ENCODE results near the gene ST14.
A peak's percentile ranks its signal among the peaks of the same experiment; 100 is the strongest.

The ST14 gene

DNA sequence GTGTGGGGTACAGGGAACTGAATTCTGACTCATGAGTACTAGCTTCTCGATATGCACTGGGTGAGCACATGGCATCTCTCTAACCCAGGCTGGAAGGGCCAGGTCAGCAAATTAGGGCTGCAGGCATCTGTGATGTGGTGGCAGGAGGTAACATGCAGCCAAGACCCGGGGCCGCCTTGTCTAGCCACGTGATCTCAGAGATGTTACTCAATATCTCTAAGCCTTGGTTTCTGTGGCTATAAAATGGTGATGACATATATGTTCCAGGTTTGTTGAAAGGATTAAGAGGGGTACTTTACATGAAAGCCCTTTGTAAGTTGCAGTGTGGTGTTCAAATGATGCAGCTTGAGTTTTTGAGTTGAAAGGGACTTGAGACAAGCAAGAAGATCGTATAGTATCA is 3.2 kb downstream of the ST14 start:
- no peak overlapping the region for H3K4me3 ChIP-seq (ENCODE audit: low read depth, low read length)
- DNase-seq (ENCODE audit: low read depth), result peak; percentile 51
- no peak for TF ChIP-seq CTCF (conservative IDR thresholded peaks at IDR 0.05; ENCODE audit: low read depth, low read length)

GRCh38 chr11:130163346-130164220 is 4.0 kb downstream of the ST14 start:
- peak; percentile 31 for TF ChIP-seq CTCF (conservative IDR thresholded peaks at IDR 0.05; ENCODE audit: low read depth, low read length)
- no peak for DNase-seq (ENCODE audit: low read depth)
- no peak overlapping the region for H3K4me3 ChIP-seq (ENCODE audit: low read depth, low read length)

GRCh38 chr11:130164221-130164570 is 4.6 kb downstream of the ST14 start:
- no peak for DNase-seq (ENCODE audit: low read depth)
- H3K4me3 ChIP-seq (ENCODE audit: low read depth, low read length), result no peak overlapping the region
- TF ChIP-seq CTCF (conservative IDR thresholded peaks at IDR 0.05; ENCODE audit: low read depth, low read length), result no peak

- TF ChIP-seq CTCF (conservative IDR thresholded peaks at IDR 0.05; ENCODE audit: low read depth, low read length), result no peak
- no peak for DNase-seq (ENCODE audit: low read depth)
Observed at GRCh38 chr11:130165601-130166456, 6.2 kb downstream of the ST14 start.

GRCh38 chr11:130166457-130166784 is 6.8 kb downstream of the ST14 start:
- peak; percentile 98 for DNase-seq (ENCODE audit: low read depth)
- no peak overlapping the region for H3K4me3 ChIP-seq (ENCODE audit: low read depth, low read length)
- TF ChIP-seq CTCF (conservative IDR thresholded peaks at IDR 0.05; ENCODE audit: low read depth, low read length), result no peak

More at GRCh38 chr11:130165601-130166456, 6.2 kb downstream of the ST14 start:
- no peak overlapping the region for H3K4me3 ChIP-seq (ENCODE audit: low read depth, low read length)

DNA sequence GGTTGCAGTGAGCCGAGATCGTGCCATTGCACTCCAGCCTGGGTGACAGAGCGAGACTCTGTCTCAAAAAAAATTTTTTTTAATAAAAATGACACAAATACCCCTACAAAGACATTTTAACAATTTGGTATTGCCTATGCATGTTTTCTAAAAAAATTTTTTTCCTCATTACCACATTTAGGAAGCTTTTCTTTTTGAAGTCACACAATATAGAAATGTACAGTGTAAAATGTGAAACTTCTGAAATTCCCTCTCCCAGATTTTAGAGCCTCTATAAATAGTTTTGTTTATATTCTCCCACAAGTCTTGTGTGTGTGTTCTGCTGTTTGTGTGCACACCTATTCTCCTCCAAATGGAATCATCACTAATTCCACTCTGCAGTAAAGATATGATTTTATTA is 7.6 kb downstream of the ST14 start:
- TF ChIP-seq CTCF (conservative IDR thresholded peaks at IDR 0.05; ENCODE audit: low read depth, low read length), result no peak
- H3K4me3 ChIP-seq (ENCODE audit: low read depth, low read length), result no peak overlapping the region
- DNase-seq (ENCODE audit: low read depth), result no peak

Measured in choroid plexus epithelial cell (primary cell).